ENCODE data around the gene AKT1S1.

The AKT1S1 gene

GRCh38 chr19:49870309-49870901, 6.8 kb downstream of the AKT1S1 start:
- Histone ChIP-seq H3K4me3 (ENCODE audit: insufficient read length, low read depth) (peak overlapping the region; percentile 39), H3K36me3 (ENCODE audit: insufficient read depth, insufficient read length, low read length) (peaks cover 56% of the 10 kb centered on the region), H3K27me3 (ENCODE audit: insufficient read depth, insufficient read length) (no peaks in the 10 kb centered on the region), H3K9ac (ENCODE audit: insufficient read length, low read depth) (peak overlapping the region; percentile 90), H3K4me1 (ENCODE audit: insufficient read depth, insufficient read length) (peaks cover 20% of the 10 kb centered on the region), H3K9me3 (ENCODE audit: insufficient read depth, low read length) (no peaks in the 10 kb centered on the region)
- DNase-seq (ENCODE audit: low read depth, low spot score), result no peak
- TF ChIP-seq ZNF274 (IDR thresholded peaks at IDR 0.05; ENCODE audit: low read depth, low read length) (no peak), SUZ12 (IDR thresholded peaks at IDR 0.05; ENCODE audit: extremely low read depth, insufficient read depth, insufficient read length) (no peak), YY1 (IDR thresholded peaks at IDR 0.05; ENCODE audit: insufficient read depth, insufficient read length) (no peak)

GRCh38 chr19:49869484-49870308, 7.5 kb downstream of the AKT1S1 start:
- no peaks in the 10 kb centered on the region for H3K27me3 ChIP-seq (ENCODE audit: insufficient read depth, insufficient read length)
- DNase-seq (ENCODE audit: low read depth, low spot score), result peak; percentile 96
- H3K36me3 ChIP-seq (ENCODE audit: insufficient read depth, insufficient read length, low read length), result peaks cover 54% of the 10 kb centered on the region
- peak overlapping the region; percentile 39 for H3K4me3 ChIP-seq (ENCODE audit: insufficient read length, low read depth)
- no peaks in the 10 kb centered on the region for H3K9me3 ChIP-seq (ENCODE audit: insufficient read depth, low read length)
- peaks cover 18% of the 10 kb centered on the region for H3K4me1 ChIP-seq (ENCODE audit: insufficient read depth, insufficient read length)
- H3K9ac ChIP-seq (ENCODE audit: insufficient read length, low read depth), result peak overlapping the region; percentile 90
- no peak for TF ChIP-seq SUZ12 (IDR thresholded peaks at IDR 0.05; ENCODE audit: extremely low read depth, insufficient read depth, insufficient read length)
- TF ChIP-seq ZNF274 (IDR thresholded peaks at IDR 0.05; ENCODE audit: low read depth, low read length), result no peak
- TF ChIP-seq YY1 (IDR thresholded peaks at IDR 0.05; ENCODE audit: insufficient read depth, insufficient read length), result no peak

- H3K4me3 ChIP-seq (ENCODE audit: insufficient read length, low read depth), result peak overlapping the region; percentile 26
- peak overlapping the region; percentile 42 for H3K9ac ChIP-seq (ENCODE audit: insufficient read length, low read depth)
- H3K36me3 ChIP-seq (ENCODE audit: insufficient read depth, insufficient read length, low read length), result peaks cover 54% of the 10 kb centered on the region
- H3K4me1 ChIP-seq (ENCODE audit: insufficient read depth, insufficient read length), result peaks cover 20% of the 10 kb centered on the region
- TF ChIP-seq YY1 (IDR thresholded peaks at IDR 0.05; ENCODE audit: insufficient read depth, insufficient read length) (no peak), ZNF274 (IDR thresholded peaks at IDR 0.05; ENCODE audit: low read depth, low read length) (no peak), SUZ12 (IDR thresholded peaks at IDR 0.05; ENCODE audit: extremely low read depth, insufficient read depth, insufficient read length) (no peak)
- no peak for DNase-seq (ENCODE audit: low read depth, low spot score)
- H3K9me3 ChIP-seq (ENCODE audit: insufficient read depth, low read length), result no peaks in the 10 kb centered on the region
- H3K27me3 ChIP-seq (ENCODE audit: insufficient read depth, insufficient read length), result no peaks in the 10 kb centered on the region
These were observed 8.1 kb downstream of the AKT1S1 start for GRCh38 chr19:49869009-49869483.

- peaks cover 25% of the 10 kb centered on the region for H3K4me1 ChIP-seq (ENCODE audit: insufficient read depth, insufficient read length)
- TF ChIP-seq YY1 (IDR thresholded peaks at IDR 0.05; ENCODE audit: insufficient read depth, insufficient read length), result no peak
- no peak for TF ChIP-seq ZNF274 (IDR thresholded peaks at IDR 0.05; ENCODE audit: low read depth, low read length)
- TF ChIP-seq SUZ12 (IDR thresholded peaks at IDR 0.05; ENCODE audit: extremely low read depth, insufficient read depth, insufficient read length), result no peak
- peak within 1 kb of the TSS; percentile 86 for H3K4me3 ChIP-seq (ENCODE audit: insufficient read length, low read depth)
These were observed 10.0 kb downstream of the AKT1S1 start, which contains the start of gene PNKP for GRCh38 chr19:49866933-49867782. Gene PNKP (minus strand): TSS chr19:49867576. CDS start chr19:49867204, 372 bp downstream.

GRCh38 chr19:49864890-49865289, 12.3 kb downstream of the AKT1S1 start:
- TF ChIP-seq SUZ12 (IDR thresholded peaks at IDR 0.05; ENCODE audit: extremely low read depth, insufficient read depth, insufficient read length), result no peak
- TF ChIP-seq ZNF274 (IDR thresholded peaks at IDR 0.05; ENCODE audit: low read depth, low read length), result no peak
- no peak for TF ChIP-seq YY1 (IDR thresholded peaks at IDR 0.05; ENCODE audit: insufficient read depth, insufficient read length)
- peaks cover 26% of the 10 kb centered on the region for H3K4me1 ChIP-seq (ENCODE audit: insufficient read depth, insufficient read length)
- no peak for DNase-seq (ENCODE audit: low read depth, low spot score)
- H3K36me3 ChIP-seq (ENCODE audit: insufficient read depth, insufficient read length, low read length), result peaks cover 57% of the 10 kb centered on the region
- H3K4me3 ChIP-seq (ENCODE audit: insufficient read length, low read depth), result peak overlapping the region; percentile 22
- H3K9me3 ChIP-seq (ENCODE audit: insufficient read depth, low read length), result no peaks in the 10 kb centered on the region
- peak overlapping the region; percentile 26 for H3K9ac ChIP-seq (ENCODE audit: insufficient read length, low read depth)
- H3K27me3 ChIP-seq (ENCODE audit: insufficient read depth, insufficient read length), result no peaks in the 10 kb centered on the region

More at GRCh38 chr19:49866933-49867782, 10.0 kb downstream of the AKT1S1 start, which contains the start of gene PNKP:
- H3K36me3 ChIP-seq (ENCODE audit: insufficient read depth, insufficient read length, low read length), result peaks cover 56% of the 10 kb centered on the region
- H3K9ac ChIP-seq (ENCODE audit: insufficient read length, low read depth), result peak within 1 kb of the TSS; percentile 93
- H3K27me3 ChIP-seq (ENCODE audit: insufficient read depth, insufficient read length), result no peaks in the 10 kb centered on the region
- no peaks in the 10 kb centered on the region for H3K9me3 ChIP-seq (ENCODE audit: insufficient read depth, low read length)
- no peak for DNase-seq (ENCODE audit: low read depth, low spot score)

GRCh38 chr19:49863935-49864320, 13.2 kb downstream of the AKT1S1 start:
- H3K4me1 ChIP-seq (ENCODE audit: insufficient read depth, insufficient read length), result peaks cover 27% of the 10 kb centered on the region
- H3K4me3 ChIP-seq (ENCODE audit: insufficient read length, low read depth), result no peak overlapping the region
- peaks cover 63% of the 10 kb centered on the region for H3K36me3 ChIP-seq (ENCODE audit: insufficient read depth, insufficient read length, low read length)
- no peak for DNase-seq (ENCODE audit: low read depth, low spot score)
- H3K9ac ChIP-seq (ENCODE audit: insufficient read length, low read depth), result peak overlapping the region; percentile 56
- TF ChIP-seq YY1 (IDR thresholded peaks at IDR 0.05; ENCODE audit: insufficient read depth, insufficient read length), result no peak
- no peak for TF ChIP-seq SUZ12 (IDR thresholded peaks at IDR 0.05; ENCODE audit: extremely low read depth, insufficient read depth, insufficient read length)
- no peak for TF ChIP-seq ZNF274 (IDR thresholded peaks at IDR 0.05; ENCODE audit: low read depth, low read length)
- H3K27me3 ChIP-seq (ENCODE audit: insufficient read depth, insufficient read length), result no peaks in the 10 kb centered on the region
- no peaks in the 10 kb centered on the region for H3K9me3 ChIP-seq (ENCODE audit: insufficient read depth, low read length)
